Stimulated activated CD4-positive, alpha-beta T cell treated with anti-CD3 and anti-CD28 coated beads, Interleukin-12 subunit alpha, Interleukin-12 subunit beta, amount 100 ng/mL, for 4 hours (primary cell): ENCODE measurements around the gene ADGRD1.

Source experiments
- DNase-seq: peaks from one replicate; pipeline ENCODE4 v3.0.0-alpha.2; 2020

The ADGRD1 gene

GRCh38 chr12:131093971-131094830 is 140.5 kb downstream of the ADGRD1 start:
- DNase-seq: no peak

- no peak for DNase-seq
These were observed 141.4 kb downstream of the ADGRD1 start for GRCh38 chr12:131094831-131095805.

GRCh38 chr12:131095826-131096680 is 142.3 kb downstream of the ADGRD1 start:
- no peak for DNase-seq

- DNase-seq: no peak
These were observed 143.0 kb downstream of the ADGRD1 start for GRCh38 chr12:131096681-131097181.

- DNase-seq: no peak
These were observed 143.8 kb downstream of the ADGRD1 start for GRCh38 chr12:131097202-131098177.

- no peak for DNase-seq
These were observed 144.7 kb downstream of the ADGRD1 start for GRCh38 chr12:131098178-131098981.

- DNase-seq: no peak
These were observed 146.4 kb downstream of the ADGRD1 start for GRCh38 chr12:131100031-131100674.

- no peak for DNase-seq
These were observed 147.3 kb downstream of the ADGRD1 start for GRCh38 chr12:131101006-131101405.

- no peak for DNase-seq
These were observed 148.2 kb downstream of the ADGRD1 start for GRCh38 chr12:131101703-131102492.

GRCh38 chr12:131102493-131102931 is 148.8 kb downstream of the ADGRD1 start:
- DNase-seq: no peak

GRCh38 chr12:131102991-131103668 is 149.4 kb downstream of the ADGRD1 start:
- no peak for DNase-seq

- DNase-seq: no peak
These were observed 150.2 kb downstream of the ADGRD1 start for GRCh38 chr12:131103669-131104462.

GRCh38 chr12:131104463-131105350 is 151.0 kb downstream of the ADGRD1 start:
- DNase-seq: peak; percentile 87

- no peak for DNase-seq
These were observed 151.6 kb downstream of the ADGRD1 start for GRCh38 chr12:131105351-131105735.

- peak; percentile 51 for DNase-seq
These were observed 152.1 kb downstream of the ADGRD1 start for GRCh38 chr12:131105736-131106348.
